Tibial nerve (tissue), 4 donors: Measurements from ENCODE around the gene CACNG7. TPM values are rescaled to one million over a fixed set of nuclear protein-coding genes. Genes with fewer than 3 reads are reported as not detected.
"Not testable (repeated sequence)": the region's sequence is repeated elsewhere in the genome, so short reads cannot be mapped to it uniquely, and the experiment has no call there.

ENCODE experiments used
- DNase-seq, 2 donors: peaks; one replicate each; pipeline ENCODE4 v3.0.0-alpha.2; 2019; ENCODE audit warnings: low spot score in 2 of 2
- H3K27ac ChIP-seq, 4 donors: fragments of 200-600 bp; sonication (generic) in 3 of 4; one replicate each; pipeline ENCODE4 v1.5.1; 2017 to 2019; ENCODE audit warnings: mild to moderate bottlenecking in 1 of 4
- H3K27me3 ChIP-seq, 2 donors: fragments of 200-600 bp; sonication (generic) in 1 of 2; one replicate each; pipeline versions ENCODE4 v1.5.1 to v1.6.0; 2017 to 2019
- H3K36me3 ChIP-seq, 3 donors: fragments of 200-600 bp; sonication (generic); one replicate each; pipeline ENCODE4 v1.5.1; 2018 to 2019
- H3K4me1 ChIP-seq, 4 donors: fragments of 200-600 bp; sonication (generic) in 3 of 4; one replicate each; pipeline ENCODE4 v1.5.1; 2017 to 2019
- H3K4me3 ChIP-seq, 4 donors: fragments of 200-600 bp; sonication (generic) in 3 of 4; one replicate each; pipeline ENCODE4 v1.5.1; 2017 to 2019; ENCODE audit warnings: mild to moderate bottlenecking in 1 of 4, moderate library complexity in 1 of 4
- H3K9me3 ChIP-seq, 4 donors: fragments of 200-600 bp; sonication (generic) in 3 of 4; one replicate each; pipeline ENCODE4 v1.5.1; 2017 to 2019
- EP300 ChIP-seq, 2 donors: sonication (generic); formaldehyde crosslinking; IDR thresholded peaks; one replicate each; pipeline ENCODE4 v1.6.1; 2017; ENCODE audit warnings: antibody characterized with exemption in 2 of 2, mild to moderate bottlenecking in 1 of 2
- POLR2A ChIP-seq, 2 donors: fragments of 450-650 bp; IDR thresholded peaks; one replicate each; pipeline ENCODE4 v1.6.1; 2017; ENCODE audit warnings: antibody characterized with exemption in 2 of 2, mild to moderate bottlenecking in 2 of 2, moderate library complexity in 2 of 2
- WGBS, 2 donors: methylation state at CpG; one replicate each; pipeline ENCODE4 v1.1.5; 2018; 5-methylcytosine and 5-hydroxymethylcytosine counted together
- total RNA-seq, 4 donors: library from RNA; depleted of rRNA; stranded (reverse); fragments of >200 nt; gene quantifications; one replicate each; pipeline ENCODE4 v1.1.0, GENCODE V29; 2016
- TF ChIP-seq, protein P1 (sequence below), 5 experiments: fragments of 200-600 bp in 3 of 5; fragments of 450-650 bp in 2 of 5; sonication (generic) in 3 of 5; IDR thresholded peaks; one replicate each; pipeline ENCODE4 v1.5.1; 2016 to 2019; ENCODE audit warnings: antibody characterized with exemption in 5 of 5, mild to moderate bottlenecking in 3 of 5, moderate library complexity in 2 of 5

CACNG7 gene
- total RNA-seq, 4 donors from 2014 or later: not detected

GRCh38 chr19:53944933-53945332 lies 35.9 kb downstream of the CACNG7 start:
- Histone ChIP-seq H3K4me3 (no peak overlapping the region), H3K4me1 (no peaks in the 10 kb centered on the region), H3K27me3 (peaks cover 0 to 36% of the 10 kb centered on the region in 2 donors), H3K9me3 (peaks cover 0 to 23% (median 0%) of the 10 kb centered on the region in 4 donors), H3K27ac (no peak overlapping the region), H3K36me3 (no peaks in the 10 kb centered on the region)
- TF ChIP-seq EP300 (IDR thresholded peaks at IDR 0.05) (no peak), POLR2A (IDR thresholded peaks at IDR 0.05) (no peak)
- TF ChIP-seq, protein P1, sequence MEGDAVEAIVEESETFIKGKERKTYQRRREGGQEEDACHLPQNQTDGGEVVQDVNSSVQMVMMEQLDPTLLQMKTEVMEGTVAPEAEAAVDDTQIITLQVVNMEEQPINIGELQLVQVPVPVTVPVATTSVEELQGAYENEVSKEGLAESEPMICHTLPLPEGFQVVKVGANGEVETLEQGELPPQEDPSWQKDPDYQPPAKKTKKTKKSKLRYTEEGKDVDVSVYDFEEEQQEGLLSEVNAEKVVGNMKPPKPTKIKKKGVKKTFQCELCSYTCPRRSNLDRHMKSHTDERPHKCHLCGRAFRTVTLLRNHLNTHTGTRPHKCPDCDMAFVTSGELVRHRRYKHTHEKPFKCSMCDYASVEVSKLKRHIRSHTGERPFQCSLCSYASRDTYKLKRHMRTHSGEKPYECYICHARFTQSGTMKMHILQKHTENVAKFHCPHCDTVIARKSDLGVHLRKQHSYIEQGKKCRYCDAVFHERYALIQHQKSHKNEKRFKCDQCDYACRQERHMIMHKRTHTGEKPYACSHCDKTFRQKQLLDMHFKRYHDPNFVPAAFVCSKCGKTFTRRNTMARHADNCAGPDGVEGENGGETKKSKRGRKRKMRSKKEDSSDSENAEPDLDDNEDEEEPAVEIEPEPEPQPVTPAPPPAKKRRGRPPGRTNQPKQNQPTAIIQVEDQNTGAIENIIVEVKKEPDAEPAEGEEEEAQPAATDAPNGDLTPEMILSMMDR (IDR thresholded peaks at IDR 0.05): no peak
- WGBS, 2 donors: 88 to 89% methylated on average over 4 of the region's 4 CpGs
- DNase-seq: no peak

- TF ChIP-seq, protein P1 (IDR thresholded peaks at IDR 0.05): no peak
- TF ChIP-seq POLR2A (IDR thresholded peaks at IDR 0.05): no peak
- no peak for TF ChIP-seq EP300 (IDR thresholded peaks at IDR 0.05)
- Histone ChIP-seq H3K4me3 (no peak overlapping the region), H3K27me3 (peaks cover 0 to 36% of the 10 kb centered on the region in 2 donors), H3K27ac (no peak overlapping the region), H3K4me1 (no peaks in the 10 kb centered on the region), H3K9me3 (peaks cover 0 to 19% (median 0%) of the 10 kb centered on the region in 4 donors), H3K36me3 (no peaks in the 10 kb centered on the region)
- no peak for DNase-seq
- 50 to 52% methylated on average over 9 of the region's 9 CpGs for WGBS, 2 donors
Observed at GRCh38 chr19:53945441-53945840, 36.4 kb downstream of the CACNG7 start.

GRCh38 chr19:53945998-53946397 lies 36.9 kb downstream of the CACNG7 start:
- Histone ChIP-seq H3K9me3 (peaks cover 0 to 16% (median 0%) of the 10 kb centered on the region in 4 donors), H3K4me3 (no peak overlapping the region), H3K27me3 (peaks cover 0 to 34% of the 10 kb centered on the region in 2 donors), H3K27ac (no peak overlapping the region), H3K36me3 (no peaks in the 10 kb centered on the region), H3K4me1 (no peaks in the 10 kb centered on the region)
- 96 to 99% methylated on average over 2 of the region's 2 CpGs for WGBS, 2 donors
- DNase-seq: no peak
- no peak for TF ChIP-seq POLR2A (IDR thresholded peaks at IDR 0.05)
- TF ChIP-seq, protein P1 (IDR thresholded peaks at IDR 0.05): no peak
- TF ChIP-seq EP300 (IDR thresholded peaks at IDR 0.05): no peak

DNA sequence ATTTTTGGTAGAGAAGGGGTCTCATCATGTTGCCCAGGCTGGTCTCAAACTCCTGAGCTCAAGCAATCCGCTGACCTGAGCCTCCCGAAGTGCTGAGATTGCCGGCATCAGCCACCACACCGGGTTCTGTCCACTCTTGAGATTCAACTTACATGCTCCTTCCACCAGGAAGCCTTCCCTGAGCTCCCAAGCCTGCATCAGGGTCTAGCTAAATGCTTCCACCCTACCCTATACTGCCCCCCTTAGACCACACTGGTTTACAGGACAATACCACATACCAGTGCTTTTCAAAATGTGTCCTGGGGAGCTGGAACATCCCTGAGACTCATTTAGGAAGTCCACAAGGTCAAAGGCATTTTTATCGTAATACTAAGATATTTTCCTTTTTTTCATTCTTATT lies 38.5 kb downstream of the CACNG7 start:
- no peaks in the 10 kb centered on the region for H3K4me1 ChIP-seq
- no peaks in the 10 kb centered on the region for H3K36me3 ChIP-seq
- whole genome bisulfite sequencing, 2 donors: 50 to 64% methylated on average over 5 of the region's 5 CpGs
- no peak overlapping the region for H3K27ac ChIP-seq
- peaks cover 0 to 18% of the 10 kb centered on the region in 2 donors for H3K27me3 ChIP-seq
- no peak for DNase-seq
- no peak overlapping the region for H3K4me3 ChIP-seq
- peaks cover 0 to 6% (median 0%) of the 10 kb centered on the region in 4 donors for H3K9me3 ChIP-seq
- no peak for TF ChIP-seq POLR2A (IDR thresholded peaks at IDR 0.05)
- TF ChIP-seq, protein P1 (IDR thresholded peaks at IDR 0.05): no peak
- no peak for TF ChIP-seq EP300 (IDR thresholded peaks at IDR 0.05)

- not testable (repeated sequence) for H3K4me1 ChIP-seq, H3K27me3 ChIP-seq, H3K27ac ChIP-seq, DNase-seq, H3K36me3 ChIP-seq, H3K9me3 ChIP-seq, H3K4me3 ChIP-seq
- WGBS, 2 donors: 65 to 86% methylated on average over 5 of the region's 5 CpGs
Observed at GRCh38 chr19:53948611-53949010, 39.5 kb downstream of the CACNG7 start.

DNA sequence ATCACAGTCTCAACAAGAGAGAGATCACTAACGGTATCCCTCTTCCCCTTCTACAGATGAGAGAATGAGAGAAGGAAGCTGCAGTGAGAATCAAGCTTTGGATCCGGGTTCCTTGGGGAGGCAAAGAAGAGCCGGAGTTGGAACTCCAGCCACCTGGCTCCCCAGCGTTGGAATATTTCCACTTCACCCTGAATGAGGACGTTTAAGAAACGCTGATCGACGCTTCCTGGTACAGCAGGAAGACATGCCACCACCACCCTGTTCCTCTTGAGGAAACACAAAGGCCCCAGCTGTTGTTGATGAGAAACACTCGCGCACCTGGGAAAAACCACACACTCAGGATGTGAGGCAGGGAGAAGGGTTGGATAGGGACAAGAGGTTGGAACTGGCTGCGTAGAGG lies 42.4 kb downstream of the CACNG7 start:
- Histone ChIP-seq H3K4me3 (no peak overlapping the region), H3K4me1 (no peaks in the 10 kb centered on the region), H3K27ac (no peak overlapping the region), H3K36me3 (no peaks in the 10 kb centered on the region), H3K27me3 (no peaks in the 10 kb centered on the region), H3K9me3 (peaks cover 0 to 15% (median 0%) of the 10 kb centered on the region in 4 donors)
- no peak for DNase-seq
- TF ChIP-seq EP300 (IDR thresholded peaks at IDR 0.05) (no peak), POLR2A (IDR thresholded peaks at IDR 0.05) (no peak)
- TF ChIP-seq, protein P1 (IDR thresholded peaks at IDR 0.05): no peak
- WGBS, 2 donors: 52 to 53% methylated on average over 11 of the region's 11 CpGs
